Endometrial microvascular endothelial cells (primary cell): ENCODE measurements around the gene SHOX. TPM values are rescaled to one million over a fixed set of nuclear protein-coding genes. Genes with fewer than 3 reads are reported as not detected.

ENCODE experiments used
- in situ Hi-C: cut with HindIII; loops from 2 replicates; pipeline ENCODE4 v1.10.0; 2017; ENCODE audit warnings: low sequenced_read_pairs, low pct_unique_long_range_greater_than_20kb; ENCODE audit errors: inconsistent ontology term
- total RNA-seq: library from RNA; depleted of rRNA; stranded (reverse); fragments of >200 nt; gene quantifications from one replicate; pipeline ENCODE4 v1.2.3, GENCODE V29; 2015; ENCODE audit errors: inconsistent ontology term

SHOX gene
- total RNA-seq, 1 donor from 2014 or later, result not detected

- in situ Hi-C loops, result no loop called here
Observed at GRCh38 chrX:633985-634958, 3.7 kb downstream of the SHOX start.

GRCh38 chrX:635428-636090 lies 5.0 kb downstream of the SHOX start:
- in situ Hi-C loops, result no loop called here

GRCh38 chrX:636981-637659 lies 6.5 kb downstream of the SHOX start:
- in situ Hi-C loops, result no loop called here

GRCh38 chrX:637660-638481 lies 7.3 kb downstream of the SHOX start:
- in situ Hi-C loops, result no loop called here

- in situ Hi-C loops, result no loop called here
Observed at GRCh38 chrX:638482-639131, 8.0 kb downstream of the SHOX start.

- in situ Hi-C loops, result no loop called here
Observed at GRCh38 chrX:639151-639550, 8.6 kb downstream of the SHOX start.

- in situ Hi-C loops, result no loop called here
Observed at GRCh38 chrX:640641-641040, 10.1 kb downstream of the SHOX start.

- in situ Hi-C loops, result no loop called here
Observed at GRCh38 chrX:641671-642435, 11.3 kb downstream of the SHOX start.

GRCh38 chrX:642436-643240 lies 12.0 kb downstream of the SHOX start:
- in situ Hi-C loops, result no loop called here

- in situ Hi-C loops, result no loop called here
Observed at GRCh38 chrX:643241-643595, 12.6 kb downstream of the SHOX start.

GRCh38 chrX:643911-644303 lies 13.3 kb downstream of the SHOX start:
- in situ Hi-C loops, result no loop called here

GRCh38 chrX:644304-645281 lies 14.0 kb downstream of the SHOX start:
- in situ Hi-C loops, result no loop called here

GRCh38 chrX:646228-646495 lies 15.6 kb downstream of the SHOX start:
- in situ Hi-C loops, result no loop called here

- in situ Hi-C loops, result no loop called here
Observed at GRCh38 chrX:646796-647195, 16.2 kb downstream of the SHOX start.

GRCh38 chrX:649166-649565 lies 18.6 kb downstream of the SHOX start:
- in situ Hi-C loops, result no loop called here

- in situ Hi-C loops, result no loop called here
Observed at GRCh38 chrX:650324-650723, 19.7 kb downstream of the SHOX start.
